Vagina (tissue), 2 donors: ENCODE data around the gene TBC1D7. TPM values are rescaled to one million over a fixed set of nuclear protein-coding genes. Genes with fewer than 3 reads are reported as not detected.

Experiments
- DNase-seq, 2 donors: peaks; one replicate each; pipeline ENCODE4 v3.0.0-alpha.2; 2017; ENCODE audit errors: extremely low spot score in 2 of 2
- H3K27ac ChIP-seq: fragments of 200-600 bp; sonication (generic); one replicate; pipeline ENCODE4 v1.5.1; 2019
- H3K27me3 ChIP-seq: fragments of 200-600 bp; sonication (generic); one replicate; pipeline ENCODE4 v1.5.1; 2019
- H3K36me3 ChIP-seq, 2 donors: fragments of 200-600 bp; sonication (generic); one replicate each; pipeline ENCODE4 v1.5.1; 2017 to 2019
- H3K4me1 ChIP-seq: fragments of 200-600 bp; sonication (generic); one replicate; pipeline ENCODE4 v1.5.1; 2019
- H3K4me3 ChIP-seq, 2 donors: fragments of 200-600 bp; sonication (generic); 1 replicate in 1 of 2; 2 replicates in 1 of 2; pipeline ENCODE4 v1.5.1; 2016 to 2019
- H3K9me3 ChIP-seq: fragments of 200-600 bp; sonication (generic); one replicate; pipeline ENCODE4 v1.5.1; 2019
- CTCF ChIP-seq, 3 experiments: fragments of 450-650 bp in 2 of 3; fragments of 200-600 bp in 1 of 3; sonication (generic) in 1 of 3; IDR thresholded peaks; one replicate each; pipeline ENCODE4 v1.5.1; 2017 to 2019; ENCODE audit warnings: antibody characterized with exemption in 3 of 3, mild to moderate bottlenecking in 2 of 3, moderate library complexity in 2 of 3
- POLR2A ChIP-seq, 2 donors: fragments of 450-650 bp; IDR thresholded peaks; one replicate each; pipeline ENCODE4 v1.6.1; 2017; ENCODE audit warnings: antibody characterized with exemption in 2 of 2, mild to moderate bottlenecking in 2 of 2, moderate library complexity in 2 of 2
- POLR2AphosphoS5 ChIP-seq, 2 donors: sonication (generic); formaldehyde crosslinking; IDR thresholded peaks; one replicate each; pipeline ENCODE4 v1.9.0; 2017; ENCODE audit warnings: antibody characterized with exemption in 2 of 2, mild to moderate bottlenecking in 2 of 2, low read depth in 1 of 2; ENCODE audit not compliant: insufficient read depth in 1 of 2
- intact Hi-C: fragments of 100-400 bp; cut with DNase I; formaldehyde crosslinking; loops from one replicate; pipeline ENCODE4 v1.15.1; 2023
- total RNA-seq: library from RNA; depleted of rRNA; stranded (reverse); fragments of >200 nt; gene quantifications from one replicate; pipeline ENCODE4 v1.2.3, GENCODE V29; 2016

The TBC1D7 gene
- total RNA-seq, 1 donor from 2014 or later: 13.0 TPM

- H3K4me1 ChIP-seq: no peaks in the 10 kb centered on the region
- no peak overlapping the region for H3K27ac ChIP-seq
- no peak overlapping the region for H3K4me3 ChIP-seq
- TF ChIP-seq POLR2AphosphoS5 (IDR thresholded peaks at IDR 0.05; ENCODE audit: insufficient read depth in 1 of 2, low read depth in 1 of 2) (no peak), POLR2A (IDR thresholded peaks at IDR 0.05) (no peak), CTCF (IDR thresholded peaks at IDR 0.05) (no peak)
- H3K27me3 ChIP-seq: no peaks in the 10 kb centered on the region
- H3K9me3 ChIP-seq: peaks cover 12% of the 10 kb centered on the region
- DNase-seq: no peak
- intact Hi-C loops: no loop called here
- peaks cover 0 to 8% of the 10 kb centered on the region in 2 donors for H3K36me3 ChIP-seq
Measured at GRCh38 chr6:13284646-13285045, 43.7 kb downstream of the TBC1D7 start.

- no peaks in the 10 kb centered on the region for H3K27me3 ChIP-seq
- peaks cover 0 to 8% of the 10 kb centered on the region in 2 donors for H3K36me3 ChIP-seq
- no peaks in the 10 kb centered on the region for H3K4me1 ChIP-seq
- no peak for DNase-seq
- H3K27ac ChIP-seq: no peak overlapping the region
- intact Hi-C loops: no loop called here
- TF ChIP-seq POLR2A (IDR thresholded peaks at IDR 0.05): no peak
- no peak for TF ChIP-seq CTCF (IDR thresholded peaks at IDR 0.05)
- TF ChIP-seq POLR2AphosphoS5 (IDR thresholded peaks at IDR 0.05; ENCODE audit: insufficient read depth in 1 of 2, low read depth in 1 of 2): no peak
- no peak overlapping the region for H3K4me3 ChIP-seq
- H3K9me3 ChIP-seq: peaks cover 12% of the 10 kb centered on the region
Measured at GRCh38 chr6:13283331-13283730, 45.0 kb downstream of the TBC1D7 start.

- Histone ChIP-seq H3K9me3 (peaks cover 8% of the 10 kb centered on the region), H3K4me1 (no peaks in the 10 kb centered on the region), H3K36me3 (peaks cover 0 to 8% of the 10 kb centered on the region in 2 donors), H3K4me3 (no peak overlapping the region), H3K27ac (no peak overlapping the region), H3K27me3 (no peaks in the 10 kb centered on the region)
- DNase-seq: no peak
- intact Hi-C loops: no loop called here
- TF ChIP-seq POLR2AphosphoS5 (IDR thresholded peaks at IDR 0.05; ENCODE audit: insufficient read depth in 1 of 2, low read depth in 1 of 2): no peak
- no peak for TF ChIP-seq CTCF (IDR thresholded peaks at IDR 0.05)
- TF ChIP-seq POLR2A (IDR thresholded peaks at IDR 0.05): no peak
Measured at GRCh38 chr6:13282393-13283069, 45.8 kb downstream of the TBC1D7 start.

GRCh38 chr6:13281686-13282085 is 46.7 kb downstream of the TBC1D7 start:
- no peaks in the 10 kb centered on the region for H3K4me1 ChIP-seq
- H3K27me3 ChIP-seq: no peaks in the 10 kb centered on the region
- intact Hi-C loops: no loop called here
- DNase-seq: no peak
- H3K36me3 ChIP-seq: peaks cover 0 to 2% of the 10 kb centered on the region in 2 donors
- H3K4me3 ChIP-seq: no peak overlapping the region
- no peak for TF ChIP-seq POLR2A (IDR thresholded peaks at IDR 0.05)
- no peak for TF ChIP-seq POLR2AphosphoS5 (IDR thresholded peaks at IDR 0.05; ENCODE audit: insufficient read depth in 1 of 2, low read depth in 1 of 2)
- TF ChIP-seq CTCF (IDR thresholded peaks at IDR 0.05): no peak
- H3K27ac ChIP-seq: no peak overlapping the region
- H3K9me3 ChIP-seq: no peaks in the 10 kb centered on the region

DNA sequence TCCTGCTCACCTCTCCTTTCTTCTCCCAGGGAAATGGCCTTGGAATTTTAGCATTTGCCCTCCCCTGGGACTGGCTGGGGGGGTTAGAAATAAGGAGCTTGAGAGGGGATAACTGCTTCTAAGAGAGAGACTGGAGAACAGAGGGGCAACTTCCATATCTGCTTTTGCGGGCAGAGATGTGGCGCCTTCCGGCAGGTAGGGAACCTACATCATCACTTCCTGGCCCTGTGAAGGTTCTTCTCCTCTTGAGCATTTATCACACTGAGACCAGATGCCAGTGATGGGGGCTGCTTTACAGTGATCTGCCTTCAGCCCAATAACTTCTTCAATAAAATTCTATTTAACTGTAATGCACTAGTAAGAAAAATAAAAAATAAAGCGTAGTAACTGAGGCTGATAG is 48.1 kb downstream of the TBC1D7 start:
- intact Hi-C loops: no loop called here
- Histone ChIP-seq H3K36me3 (no peaks in the 10 kb centered on the region), H3K4me1 (no peaks in the 10 kb centered on the region), H3K9me3 (no peaks in the 10 kb centered on the region), H3K4me3 (no peak overlapping the region), H3K27me3 (no peaks in the 10 kb centered on the region), H3K27ac (no peak overlapping the region)
- DNase-seq: no peak
- no peak for TF ChIP-seq CTCF (IDR thresholded peaks at IDR 0.05)
- TF ChIP-seq POLR2A (IDR thresholded peaks at IDR 0.05): no peak
- no peak for TF ChIP-seq POLR2AphosphoS5 (IDR thresholded peaks at IDR 0.05; ENCODE audit: insufficient read depth in 1 of 2, low read depth in 1 of 2)
